Upper lobe of left lung (tissue), 6 donors: Measurements from ENCODE around the gene ARG1. TPM values are rescaled to one million over a fixed set of nuclear protein-coding genes. Genes with fewer than 3 reads are reported as not detected.

Source experiments
- ATAC-seq, 2 donors: fragments of 200-7000 bp; cut with Tn5 transposase; one replicate each; pipeline ENCODE4 v1.9.1; 2022; ENCODE audit warnings: mild to moderate bottlenecking in 2 of 2, moderate library complexity in 2 of 2; ENCODE audit not compliant: low FRiP score in 2 of 2
- DNase-seq, 2 donors: peaks; one replicate each; pipeline ENCODE4 v3.0.0-alpha.2; 2019 to 2020
- H3K27ac ChIP-seq, 4 donors: fragments of 200-600 bp; sonication (generic); one replicate each; pipeline ENCODE4 v1.5.1; 2016 to 2019
- H3K27me3 ChIP-seq, 4 donors: fragments of 200-600 bp; sonication (generic); one replicate each; pipeline ENCODE4 v1.5.1; 2017 to 2019
- H3K36me3 ChIP-seq, 4 donors: fragments of 200-600 bp; sonication (generic); one replicate each; pipeline ENCODE4 v1.5.1; 2016 to 2019
- H3K4me1 ChIP-seq, 4 donors: fragments of 200-600 bp; sonication (generic); one replicate each; pipeline ENCODE4 v1.5.1; 2018 to 2019
- H3K4me3 ChIP-seq, 4 donors: fragments of 200-600 bp; sonication (generic); one replicate each; pipeline ENCODE4 v1.5.1; 2017 to 2019; ENCODE audit warnings: mild to moderate bottlenecking in 2 of 4, moderate library complexity in 1 of 4
- H3K9me3 ChIP-seq, 4 donors: fragments of 200-600 bp; sonication (generic); one replicate each; pipeline ENCODE4 v1.5.1; 2018 to 2019
- EP300 ChIP-seq, 4 donors: sonication (generic); formaldehyde crosslinking; IDR thresholded peaks; one replicate each; pipeline ENCODE4 v1.5.1; 2017; ENCODE audit warnings: antibody characterized with exemption in 4 of 4, control low read depth in 2 of 4
- POLR2A ChIP-seq, 4 donors: fragments of 450-650 bp; IDR thresholded peaks; one replicate each; pipeline ENCODE4 v1.5.1; 2016 to 2017; ENCODE audit warnings: antibody characterized with exemption in 4 of 4, mild to moderate bottlenecking in 2 of 4
- POLR2AphosphoS5 ChIP-seq, 2 donors: sonication (generic); formaldehyde crosslinking; IDR thresholded peaks; one replicate each; pipeline ENCODE4 v1.5.1; 2017; ENCODE audit warnings: antibody characterized with exemption in 2 of 2
- WGBS, 2 donors: methylation state at CpG; one replicate each; pipeline ENCODE4 v1.1.5; 2017 to 2018; 5-methylcytosine and 5-hydroxymethylcytosine counted together
- total RNA-seq, 6 donors: library from RNA; depleted of rRNA in 4 of 6; stranded (reverse); fragments of >200 nt in 4 of 6; gene quantifications; one replicate each; pipeline versions ENCODE4 v1.1.0 to v1.2.1, GENCODE V29; 2016 to 2021
- TF ChIP-seq, protein P1 (sequence below), 6 experiments: fragments of 450-650 bp in 4 of 6; fragments of 200-600 bp in 2 of 6; sonication (generic) in 2 of 6; IDR thresholded peaks; one replicate each; pipeline ENCODE4 v1.5.1; 2016 to 2019; ENCODE audit warnings: antibody characterized with exemption in 6 of 6
- donor health status: DM: no; HTN: no; CAD: no; lungs with moderate emphysema.
- donor health status: DM: no; HTN: yes; CAD: no; lungs with severe emphysema.

The ARG1 gene
- total RNA-seq, 6 donors from 2014 or later: 1.2 to 5.1 (median 3.7) TPM; not detected in 1

DNA sequence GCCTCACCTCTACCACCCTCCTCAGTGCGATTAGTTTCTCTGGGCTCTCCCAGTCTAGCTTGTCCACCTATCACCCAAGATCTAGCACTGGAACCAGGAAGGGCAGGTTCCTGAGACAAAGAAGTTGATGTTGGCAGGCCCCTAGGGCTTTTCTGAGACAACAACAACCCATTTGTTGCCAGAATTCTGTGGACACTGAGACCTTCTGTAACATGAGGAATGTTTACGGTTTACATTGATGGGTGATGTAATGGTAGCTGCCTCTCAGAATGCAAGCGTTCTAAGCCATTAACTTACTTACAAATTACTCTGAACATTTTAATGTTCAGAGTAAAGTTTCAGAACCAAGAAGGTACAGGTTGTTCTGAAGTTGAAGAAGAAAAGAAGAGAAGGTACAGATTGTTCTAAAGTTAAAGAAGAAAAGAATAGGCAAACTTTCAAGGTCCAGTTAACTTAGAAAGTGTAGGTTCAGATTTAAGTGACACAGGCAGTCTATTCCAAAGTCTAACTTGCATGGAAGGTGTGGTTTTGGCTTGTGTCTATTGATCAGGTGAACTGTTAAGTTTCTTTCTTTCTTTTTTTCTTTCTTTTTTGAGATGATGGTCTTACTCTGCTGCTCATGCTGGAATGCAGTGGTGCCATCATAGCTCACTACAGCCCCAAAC is 58.7 kb downstream of the ARG1 start:
- Histone ChIP-seq H3K4me3 (no peak overlapping the region), H3K4me1 (peaks cover 17 to 21% (median 18%) of the 10 kb centered on the region in 4 donors), H3K36me3 (no peaks in the 10 kb centered on the region), H3K27ac (no peak overlapping the region), H3K9me3 (no peaks in the 10 kb centered on the region), H3K27me3 (no peaks in the 10 kb centered on the region)
- ATAC-seq: no peak
- no peak for TF ChIP-seq POLR2A (IDR thresholded peaks at IDR 0.05)
- no peak for TF ChIP-seq POLR2AphosphoS5 (IDR thresholded peaks at IDR 0.05)
- TF ChIP-seq, protein P1, sequence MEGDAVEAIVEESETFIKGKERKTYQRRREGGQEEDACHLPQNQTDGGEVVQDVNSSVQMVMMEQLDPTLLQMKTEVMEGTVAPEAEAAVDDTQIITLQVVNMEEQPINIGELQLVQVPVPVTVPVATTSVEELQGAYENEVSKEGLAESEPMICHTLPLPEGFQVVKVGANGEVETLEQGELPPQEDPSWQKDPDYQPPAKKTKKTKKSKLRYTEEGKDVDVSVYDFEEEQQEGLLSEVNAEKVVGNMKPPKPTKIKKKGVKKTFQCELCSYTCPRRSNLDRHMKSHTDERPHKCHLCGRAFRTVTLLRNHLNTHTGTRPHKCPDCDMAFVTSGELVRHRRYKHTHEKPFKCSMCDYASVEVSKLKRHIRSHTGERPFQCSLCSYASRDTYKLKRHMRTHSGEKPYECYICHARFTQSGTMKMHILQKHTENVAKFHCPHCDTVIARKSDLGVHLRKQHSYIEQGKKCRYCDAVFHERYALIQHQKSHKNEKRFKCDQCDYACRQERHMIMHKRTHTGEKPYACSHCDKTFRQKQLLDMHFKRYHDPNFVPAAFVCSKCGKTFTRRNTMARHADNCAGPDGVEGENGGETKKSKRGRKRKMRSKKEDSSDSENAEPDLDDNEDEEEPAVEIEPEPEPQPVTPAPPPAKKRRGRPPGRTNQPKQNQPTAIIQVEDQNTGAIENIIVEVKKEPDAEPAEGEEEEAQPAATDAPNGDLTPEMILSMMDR (IDR thresholded peaks at IDR 0.05): no peak
- TF ChIP-seq EP300 (IDR thresholded peaks at IDR 0.05): no peak
- DNase-seq: no peak
- WGBS, 2 donors: 90 to 99% methylated on average over 3 of the region's 3 CpGs

Other genes starting within 250 kb of the ARG1 start
- gene MED23, start 55.0 kb downstream of the ARG1 start, total RNA-seq: 10 to 100 TPM; 18.1 to 46.2 (median 23.9) TPM
- gene ENPP3, start 64.1 kb downstream of the ARG1 start, total RNA-seq: 1 to 10 TPM in 2 of 6 donors, under 1 TPM in 4; under 0.01 to 2.1 (median 0.39) TPM
- 1 to 10 TPM in 1 of 6 donors, not detected in 5; 5.2 TPM for gene OR2A4, start 128.2 kb downstream of the ARG1 start, total RNA-seq
- gene CTAGE9, start 137.8 kb downstream of the ARG1 start, total RNA-seq: not detected
- gene ENPP1, start 234.8 kb downstream of the ARG1 start, total RNA-seq: 1 to 10 TPM in 5 of 6 donors, under 1 TPM in 1; 0.89 to 2.4 (median 1.5) TPM